ENCODE results near the gene GPR35. TPM values are rescaled to one million over a fixed set of nuclear protein-coding genes. Genes with fewer than 3 reads are reported as not detected.
"Not testable (repeated sequence)": the region's sequence is repeated elsewhere in the genome, so short reads cannot be mapped to it uniquely, and the experiment has no call there.

The GPR35 gene
- polyA plus RNA-seq, 1 of the 3 experiments (the other 2 are of a cell fraction): 1.2 TPM

GRCh38 chr2:240672076-240672700 lies 46.9 kb downstream of the GPR35 start:
- POLR2A ChIA-PET: no interaction called here
- CTCF ChIA-PET: no interaction called here
- no peak overlapping the region for H3K4me3 ChIP-seq (ENCODE audit: low read depth in 2 of 2, low read length in 1 of 2)
- no peaks in the 10 kb centered on the region for H3K9me2 ChIP-seq
- no peaks in the 10 kb centered on the region; the same call in 1 of the 2 replicates for H3K27me3 ChIP-seq (ENCODE audit: insufficient read depth)
- H3K79me2 ChIP-seq (ENCODE audit: insufficient read depth): no peaks in the 10 kb centered on the region
- 83% methylated on average over 36 of the region's 46 CpGs for WGBS (ENCODE audit: low lambda C conversion rate)
- peaks cover 0 to 2% of the 10 kb centered on the region in 2 experiments; a peak in 1 of 4 replicates for H3K4me1 ChIP-seq (ENCODE audit: control insufficient read depth in 1 of 2, insufficient read depth in 2 of 2, low read depth in 1 of 2, low read length in 1 of 2)
- H3F3A ChIP-seq (replicated peaks; ENCODE audit: insufficient read depth): no peaks in the 10 kb centered on the region
- H3K9me3 ChIP-seq: no peaks in the 10 kb centered on the region
- H2AFZ ChIP-seq (ENCODE audit: low read depth): no peak overlapping the region
- no peaks in the 10 kb centered on the region for H4K20me1 ChIP-seq (ENCODE audit: insufficient read depth)
- H3K36me3 ChIP-seq (replicated peaks in 1 of 2; ENCODE audit: control insufficient read depth in 1 of 2, insufficient read depth in 2 of 2, low read length in 1 of 2): no peaks in the 10 kb centered on the region
- no peak overlapping the region for H3K27ac ChIP-seq (ENCODE audit: low read depth in 2 of 2, low read length in 1 of 2)
- H3K4me2 ChIP-seq: no peak overlapping the region
- no peak overlapping the region for H3K9ac ChIP-seq
- DNase-seq: no peak
- TF ChIP-seq GATA2 (CRISPR knock-in tag; IDR thresholded peaks at IDR 0.05) (no peak), JUND (IDR thresholded peaks at IDR 0.05) (no peak), ELF1 (IDR thresholded peaks at IDR 0.05) (no peak), YY1 (IDR thresholded peaks at IDR 0.05; ENCODE audit: low read depth) (no peak), IRF3 (IDR thresholded peaks at IDR 0.05; ENCODE audit: low read depth, low read length) (no peak), GABPA (IDR thresholded peaks at IDR 0.05; ENCODE audit: low read depth) (no peak)

- Histone ChIP-seq H3K27me3 (ENCODE audit: insufficient read depth) (no peaks in the 10 kb centered on the region; the same call in 1 of the 2 replicates), H3K36me3 (replicated peaks in 1 of 2; ENCODE audit: control insufficient read depth in 1 of 2, insufficient read depth in 2 of 2, low read length in 1 of 2) (no peaks in the 10 kb centered on the region), H3K4me1 (ENCODE audit: control insufficient read depth in 1 of 2, insufficient read depth in 2 of 2, low read depth in 1 of 2, low read length in 1 of 2) (peaks cover 0 to 2% of the 10 kb centered on the region in 2 experiments; a peak in 1 of 4 replicates), H3K4me2 (no peak overlapping the region), H3K9ac (no peak overlapping the region), H3K79me2 (ENCODE audit: insufficient read depth) (no peaks in the 10 kb centered on the region), H2AFZ (ENCODE audit: low read depth) (no peak overlapping the region), H3K9me2 (no peaks in the 10 kb centered on the region), H4K20me1 (ENCODE audit: insufficient read depth) (no peaks in the 10 kb centered on the region), H3K27ac (ENCODE audit: low read depth in 2 of 2, low read length in 1 of 2) (no peak overlapping the region), H3K9me3 (no peaks in the 10 kb centered on the region), H3F3A (replicated peaks; ENCODE audit: insufficient read depth) (no peaks in the 10 kb centered on the region), H3K4me3 (ENCODE audit: low read depth in 2 of 2, low read length in 1 of 2) (no peak overlapping the region)
- POLR2A ChIA-PET: no interaction called here
- CTCF ChIA-PET: no interaction called here
- 46% methylated on average over 29 of the region's 55 CpGs for WGBS (ENCODE audit: low lambda C conversion rate)
- DNase-seq: peak; percentile 44
- TF ChIP-seq ZBTB33 (IDR thresholded peaks at IDR 0.05; ENCODE audit: borderline replicate concordance, low read depth): no peak
- TF ChIP-seq MAX (IDR thresholded peaks at IDR 0.05; ENCODE audit: low read depth): no peak
- no peak for TF ChIP-seq RXRA (IDR thresholded peaks at IDR 0.05; ENCODE audit: borderline replicate concordance, low read depth)
- no peak for TF ChIP-seq FOSL2 (IDR thresholded peaks at IDR 0.05; ENCODE audit: borderline replicate concordance, low read depth)
- TF ChIP-seq RFX5 (IDR thresholded peaks at IDR 0.05; ENCODE audit: low read length): no peak
Observed at GRCh38 chr2:240672701-240673190, 47.5 kb downstream of the GPR35 start.

DNA sequence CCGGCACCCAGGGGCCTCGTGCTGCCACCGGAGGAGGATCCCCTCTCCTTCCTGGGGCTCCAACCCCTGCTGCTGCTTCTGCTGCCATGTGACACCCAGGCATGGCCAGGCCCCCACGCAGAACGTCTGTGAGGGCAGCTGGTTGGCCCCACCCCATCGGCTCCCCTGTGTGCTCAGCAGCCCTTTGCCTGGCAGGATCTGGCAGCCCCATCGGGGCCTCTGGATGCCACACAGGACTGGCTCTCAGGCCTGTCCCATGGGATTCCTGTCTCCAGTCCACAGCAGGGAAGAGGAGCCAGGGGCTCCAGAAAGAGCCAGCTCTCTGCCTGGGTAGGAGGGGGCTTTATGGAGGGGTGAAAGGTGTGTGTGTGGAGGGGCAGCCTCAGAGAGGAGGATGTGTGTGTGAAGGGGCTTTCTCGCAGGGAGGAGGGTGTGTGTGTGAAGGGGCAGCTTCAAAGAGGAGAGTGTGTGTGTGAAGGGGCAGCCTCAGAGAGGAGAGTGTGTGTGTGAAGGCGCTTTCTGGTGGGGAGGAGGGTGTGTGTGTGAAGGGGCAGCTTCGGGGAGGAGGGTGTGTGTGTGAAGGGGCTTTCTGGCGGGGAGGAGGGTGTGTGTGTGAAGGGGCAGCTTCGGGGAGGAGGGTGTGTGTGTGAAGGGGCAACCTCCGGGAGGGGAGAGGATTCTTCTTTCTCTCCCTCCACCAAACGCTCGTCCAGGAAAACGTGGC lies 49.3 kb downstream of the GPR35 start:
- H3K4me2 ChIP-seq; H3F3A ChIP-seq (replicated peaks; ENCODE audit: insufficient read depth); H3K79me2 ChIP-seq (ENCODE audit: insufficient read depth); H3K27me3 ChIP-seq (ENCODE audit: insufficient read depth); H3K27ac ChIP-seq (ENCODE audit: low read depth in 2 of 2, low read length in 1 of 2); H3K36me3 ChIP-seq (replicated peaks in 1 of 2; ENCODE audit: control insufficient read depth in 1 of 2, insufficient read depth in 2 of 2, low read length in 1 of 2); H3K9me2 ChIP-seq; H2AFZ ChIP-seq (ENCODE audit: low read depth); H4K20me1 ChIP-seq (ENCODE audit: insufficient read depth); H3K9ac ChIP-seq; H3K4me1 ChIP-seq (ENCODE audit: control insufficient read depth in 1 of 2, insufficient read depth in 2 of 2, low read depth in 1 of 2, low read length in 1 of 2); H3K9me3 ChIP-seq; H3K4me3 ChIP-seq (ENCODE audit: low read depth in 2 of 2, low read length in 1 of 2); DNase-seq; POLR2A ChIA-PET: not testable (repeated sequence)
- 35% methylated on average over 9 of the region's 16 CpGs for WGBS (ENCODE audit: low lambda C conversion rate)
- CTCF ChIA-PET: interaction anchor here (1.8 kb wide), 1 partner anchor 166 kb away, joined by 7 read pairs; no protein-coding TSS in a partner anchor

GRCh38 chr2:240675345-240675744 lies 50.1 kb downstream of the GPR35 start:
- H3K27me3 ChIP-seq (ENCODE audit: insufficient read depth); H3K9me2 ChIP-seq; H3F3A ChIP-seq (replicated peaks; ENCODE audit: insufficient read depth); H3K27ac ChIP-seq (ENCODE audit: low read depth in 2 of 2, low read length in 1 of 2); H3K4me1 ChIP-seq (ENCODE audit: control insufficient read depth in 1 of 2, insufficient read depth in 2 of 2, low read depth in 1 of 2, low read length in 1 of 2); H3K79me2 ChIP-seq (ENCODE audit: insufficient read depth); POLR2A ChIA-PET; H2AFZ ChIP-seq (ENCODE audit: low read depth); H3K9me3 ChIP-seq; H4K20me1 ChIP-seq (ENCODE audit: insufficient read depth); H3K4me2 ChIP-seq; H3K4me3 ChIP-seq (ENCODE audit: low read depth in 2 of 2, low read length in 1 of 2); H3K9ac ChIP-seq; H3K36me3 ChIP-seq (replicated peaks in 1 of 2; ENCODE audit: control insufficient read depth in 1 of 2, insufficient read depth in 2 of 2, low read length in 1 of 2); DNase-seq: not testable (repeated sequence)
- CTCF ChIA-PET: interaction anchor here (1.8 kb wide), 1 partner anchor 165 kb away, joined by 7 read pairs; no protein-coding TSS in a partner anchor
- no CpG with 5 or more reads among the region's 24 CpGs for WGBS (ENCODE audit: low lambda C conversion rate)

Measured in SK-N-SH (cell line).